ENCODE results near the gene ENO1. TPM values are rescaled to one million over a fixed set of nuclear protein-coding genes. Genes with fewer than 3 reads are reported as not detected.
A peak's percentile ranks its signal among the peaks of the same experiment; 100 is the strongest.

ENO1 gene
- total and polyA plus RNA-seq, 9 of the 15 experiments (the other 6 are each of a cell fraction or from before 2014, with no cell fraction given) = 2,249 to 7,472 (median 2,868) TPM

DNA sequence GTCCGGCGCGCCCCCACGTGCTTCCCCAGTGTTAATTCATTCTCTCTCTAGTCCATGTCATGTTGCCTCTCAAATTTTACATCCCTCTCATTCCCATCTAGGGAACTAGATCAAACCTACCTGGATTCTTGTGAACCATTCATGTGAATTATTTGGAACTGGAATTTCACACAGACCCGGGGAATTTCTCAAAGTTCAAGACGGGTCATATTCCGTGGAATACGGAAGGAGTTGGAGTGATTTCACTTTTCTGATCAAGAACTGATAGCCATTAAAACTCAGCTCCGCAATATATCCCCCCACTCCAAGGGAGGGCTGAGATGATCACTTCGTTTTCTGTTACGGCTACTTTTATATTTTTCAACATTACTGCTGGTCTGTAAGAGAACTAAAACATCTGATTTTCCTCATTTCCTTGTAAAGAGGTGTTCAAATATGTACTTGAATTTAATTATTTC, 1.0 kb upstream of the ENO1 start (continued):
- TF ChIP-seq HMG20B (CRISPR knock-in tag; IDR thresholded peaks at IDR 0.05) (no peak; the same call in 1 of the 2 replicates), EP300 (IDR thresholded peaks at IDR 0.05; ENCODE audit: low read length) (peak; percentile 26; the same call in 1 of the 2 replicates), SRSF9 (IDR thresholded peaks at IDR 0.05; ENCODE audit: borderline replicate concordance, low read depth, low read length) (no peak), BCLAF1 (IDR thresholded peaks at IDR 0.05; ENCODE audit: borderline replicate concordance in 1 of 2, control insufficient read depth in 1 of 2, low read depth in 2 of 2, low read length in 1 of 2) (no peak), RHOXF2B (CRISPR knock-in tag; conservative IDR thresholded peaks at IDR 0.05) (no peak), ZNF224 (CRISPR knock-in tag; IDR thresholded peaks at IDR 0.05) (no peak), TEAD4 (IDR thresholded peaks at IDR 0.05; ENCODE audit: low read length) (no peak), TEAD4 (CRISPR knock-in tag; IDR thresholded peaks at IDR 0.05; ENCODE audit: borderline replicate concordance) (no peak), TGIF2 (CRISPR knock-in tag; IDR thresholded peaks at IDR 0.05) (no peak), ZBTB43 (CRISPR knock-in tag; IDR thresholded peaks at IDR 0.05) (no peak), ZNF347 (CRISPR knock-in tag; IDR thresholded peaks at IDR 0.05; ENCODE audit: low read depth) (no peak), ZNF644 (tag; IDR thresholded peaks at IDR 0.05; ENCODE audit: low read depth) (no peak), CREM (IDR thresholded peaks at IDR 0.05; ENCODE audit: low read depth) (no peak), ZNF75A (CRISPR knock-in tag; IDR thresholded peaks at IDR 0.05) (no peak), MEF2A (IDR thresholded peaks at IDR 0.05; ENCODE audit: control insufficient read depth, low read depth, low read length) (no peak), FOSL1 (tag; conservative IDR thresholded peaks at IDR 0.05) (no peak; the same call in 1 of the 2 replicates), EWSR1 (IDR thresholded peaks at IDR 0.05; ENCODE audit: borderline replicate concordance, low read depth, partially characterized antibody) (no peak), PML (IDR thresholded peaks at IDR 0.05; ENCODE audit: low read length) (no peak; the same call in 1 of the 2 replicates)
- TF ChIP-seq, protein P1, sequence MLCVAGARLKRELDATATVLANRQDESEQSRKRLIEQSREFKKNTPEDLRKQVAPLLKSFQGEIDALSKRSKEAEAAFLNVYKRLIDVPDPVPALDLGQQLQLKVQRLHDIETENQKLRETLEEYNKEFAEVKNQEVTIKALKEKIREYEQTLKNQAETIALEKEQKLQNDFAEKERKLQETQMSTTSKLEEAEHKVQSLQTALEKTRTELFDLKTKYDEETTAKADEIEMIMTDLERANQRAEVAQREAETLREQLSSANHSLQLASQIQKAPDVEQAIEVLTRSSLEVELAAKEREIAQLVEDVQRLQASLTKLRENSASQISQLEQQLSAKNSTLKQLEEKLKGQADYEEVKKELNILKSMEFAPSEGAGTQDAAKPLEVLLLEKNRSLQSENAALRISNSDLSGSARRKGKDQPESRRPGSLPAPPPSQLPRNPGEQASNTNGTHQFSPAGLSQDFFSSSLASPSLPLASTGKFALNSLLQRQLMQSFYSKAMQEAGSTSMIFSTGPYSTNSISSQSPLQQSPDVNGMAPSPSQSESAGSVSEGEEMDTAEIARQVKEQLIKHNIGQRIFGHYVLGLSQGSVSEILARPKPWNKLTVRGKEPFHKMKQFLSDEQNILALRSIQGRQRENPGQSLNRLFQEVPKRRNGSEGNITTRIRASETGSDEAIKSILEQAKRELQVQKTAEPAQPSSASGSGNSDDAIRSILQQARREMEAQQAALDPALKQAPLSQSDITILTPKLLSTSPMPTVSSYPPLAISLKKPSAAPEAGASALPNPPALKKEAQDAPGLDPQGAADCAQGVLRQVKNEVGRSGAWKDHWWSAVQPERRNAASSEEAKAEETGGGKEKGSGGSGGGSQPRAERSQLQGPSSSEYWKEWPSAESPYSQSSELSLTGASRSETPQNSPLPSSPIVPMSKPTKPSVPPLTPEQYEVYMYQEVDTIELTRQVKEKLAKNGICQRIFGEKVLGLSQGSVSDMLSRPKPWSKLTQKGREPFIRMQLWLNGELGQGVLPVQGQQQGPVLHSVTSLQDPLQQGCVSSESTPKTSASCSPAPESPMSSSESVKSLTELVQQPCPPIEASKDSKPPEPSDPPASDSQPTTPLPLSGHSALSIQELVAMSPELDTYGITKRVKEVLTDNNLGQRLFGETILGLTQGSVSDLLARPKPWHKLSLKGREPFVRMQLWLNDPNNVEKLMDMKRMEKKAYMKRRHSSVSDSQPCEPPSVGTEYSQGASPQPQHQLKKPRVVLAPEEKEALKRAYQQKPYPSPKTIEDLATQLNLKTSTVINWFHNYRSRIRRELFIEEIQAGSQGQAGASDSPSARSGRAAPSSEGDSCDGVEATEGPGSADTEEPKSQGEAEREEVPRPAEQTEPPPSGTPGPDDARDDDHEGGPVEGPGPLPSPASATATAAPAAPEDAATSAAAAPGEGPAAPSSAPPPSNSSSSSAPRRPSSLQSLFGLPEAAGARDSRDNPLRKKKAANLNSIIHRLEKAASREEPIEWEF (CRISPR knock-in tag; IDR thresholded peaks at IDR 0.05) = 0 out of 2 replicates have a peak, but pooled peaks have one; percentile 40
